H9 (cell line): ENCODE data around the gene KCNIP4. TPM values are rescaled to one million over a fixed set of nuclear protein-coding genes. Genes with fewer than 3 reads are reported as not detected.

Experiments
- DNase-seq: peaks from one replicate; pipeline ENCODE4 v3.0.0-alpha.2; 2017
- H2AFZ ChIP-seq: one replicate; pipeline ENCODE4 v1.6.1; 2013; ENCODE audit warnings: mild to moderate bottlenecking, low read length, control low read depth, moderate library complexity
- H2AK5ac ChIP-seq: 2 replicates; pipeline ENCODE4 v1.6.1; 2013; ENCODE audit warnings: low read length, control low read depth, mixed read lengths; ENCODE audit not compliant: insufficient read length
- H2BK120ac ChIP-seq: one replicate; pipeline ENCODE4 v1.6.1; 2013; ENCODE audit warnings: low read depth, mild to moderate bottlenecking, low read length, control low read depth, inconsistent platforms; ENCODE audit not compliant: poor library complexity, severe bottlenecking
- H2BK12ac ChIP-seq: 2 replicates; pipeline ENCODE4 v1.6.1; 2013; ENCODE audit warnings: low read length, control low read depth, mixed read lengths, low read depth; ENCODE audit not compliant: insufficient read length
- H2BK15ac ChIP-seq: 2 replicates; pipeline ENCODE4 v1.6.1; 2013; ENCODE audit warnings: low read depth, low read length, control low read depth
- H2BK20ac ChIP-seq: one replicate; pipeline ENCODE4 v1.6.1; 2013; ENCODE audit warnings: low read depth, mild to moderate bottlenecking, low read length, control low read depth, inconsistent platforms; ENCODE audit not compliant: poor library complexity, severe bottlenecking
- H2BK5ac ChIP-seq: 2 replicates; pipeline ENCODE4 v1.6.1; 2013; ENCODE audit warnings: low read length, control low read depth, mixed read lengths; ENCODE audit not compliant: insufficient read length
- H3K14ac ChIP-seq: 2 replicates; pipeline ENCODE4 v1.6.1; 2013; ENCODE audit warnings: low read length, control low read depth; ENCODE audit not compliant: insufficient read depth
- H3K18ac ChIP-seq: 2 replicates; pipeline ENCODE4 v1.6.1; 2013; ENCODE audit warnings: low read depth, mild to moderate bottlenecking, mixed read lengths, low read length, control low read depth; ENCODE audit not compliant: insufficient read length
- H3K23ac ChIP-seq: 2 replicates; pipeline ENCODE4 v1.6.1; 2013; ENCODE audit warnings: low read length, control low read depth, mixed read lengths, low read depth; ENCODE audit not compliant: insufficient read length
- H3K23me2 ChIP-seq: 2 replicates; pipeline ENCODE4 v1.6.1; 2013; ENCODE audit warnings: low read depth, mild to moderate bottlenecking, mixed read lengths, low read length, control low read depth; ENCODE audit not compliant: insufficient read length, poor library complexity, severe bottlenecking
- H3K27ac ChIP-seq: 2 replicates; pipeline ENCODE4 v1.5.1; 2013; ENCODE audit warnings: low read length, control low read depth, mixed read lengths, low read depth; ENCODE audit not compliant: insufficient read length
- H3K27me3 ChIP-seq: 2 replicates; pipeline ENCODE4 v1.6.1; 2013; ENCODE audit warnings: low read length, control low read depth, inconsistent platforms; ENCODE audit not compliant: insufficient read depth
- H3K4ac ChIP-seq: 2 replicates; pipeline ENCODE4 v1.6.1; 2013; ENCODE audit warnings: low read depth, mild to moderate bottlenecking, control low read depth, inconsistent platforms, low read length, moderate library complexity
- H3K4me1 ChIP-seq: 2 replicates; pipeline ENCODE4 v1.6.1; 2013; ENCODE audit warnings: low read length, control low read depth, inconsistent platforms; ENCODE audit not compliant: insufficient read depth
- H3K4me2 ChIP-seq: 2 replicates; pipeline ENCODE4 v1.6.1; 2013; ENCODE audit warnings: low read length, control low read depth, mixed read lengths; ENCODE audit not compliant: insufficient read length, insufficient read depth
- H3K56ac ChIP-seq: 2 replicates; pipeline ENCODE4 v1.6.1; 2013; ENCODE audit warnings: low read depth, mild to moderate bottlenecking, mixed read lengths, low read length, control low read depth; ENCODE audit not compliant: insufficient read length
- H3K79me1 ChIP-seq: 2 replicates; pipeline ENCODE4 v1.6.1; 2013; ENCODE audit warnings: low read depth, mild to moderate bottlenecking, moderate library complexity, low read length, control low read depth, inconsistent platforms; ENCODE audit not compliant: insufficient read depth, poor library complexity, severe bottlenecking
- H3K79me2 ChIP-seq: 2 replicates; pipeline ENCODE4 v1.6.1; 2013; ENCODE audit warnings: low read length, control low read depth, inconsistent platforms; ENCODE audit not compliant: insufficient read depth
- H3K9ac ChIP-seq: 2 replicates; pipeline ENCODE4 v1.6.1; 2013; ENCODE audit warnings: low read length, control low read depth, mixed read lengths; ENCODE audit not compliant: insufficient read length; ENCODE audit errors: extremely low read depth
- H3K9me3 ChIP-seq: one replicate; pipeline ENCODE4 v1.6.1; 2013; ENCODE audit warnings: low read depth, low read length, inconsistent platforms; ENCODE audit not compliant: control insufficient read depth
- H3T11ph ChIP-seq: one replicate; pipeline ENCODE4 v1.6.1; 2013; ENCODE audit warnings: mild to moderate bottlenecking, low read length, control low read depth, inconsistent platforms
- H4K20me1 ChIP-seq: one replicate; pipeline ENCODE4 v1.6.1; 2013; ENCODE audit not compliant: control insufficient read depth, insufficient read length, insufficient read depth
- H4K5ac ChIP-seq: 2 replicates; pipeline ENCODE4 v1.6.1; 2013; ENCODE audit warnings: low read depth, mild to moderate bottlenecking, mixed read lengths, low read length, control low read depth; ENCODE audit not compliant: insufficient read length
- H4K8ac ChIP-seq: replicated peaks from 2 replicates; pipeline ENCODE4 v1.6.1; 2013; ENCODE audit warnings: low read length, control low read depth, mixed read lengths, low read depth; ENCODE audit not compliant: insufficient read length
- H4K91ac ChIP-seq: 2 replicates; pipeline ENCODE4 v1.6.1; 2013; ENCODE audit warnings: low read depth, mild to moderate bottlenecking, moderate library complexity, mixed read lengths, low read length, control low read depth; ENCODE audit not compliant: insufficient read length
- H3K27ac Mint-ChIP-seq, 3 experiments: 2 replicates in 2 of 3; 3 replicates in 1 of 3; pipeline ENCODE4 v1.8.0; 2020 to 2021; ENCODE audit warnings: mixed read lengths in 3 of 3, mild to moderate bottlenecking in 1 of 3, moderate library complexity in 1 of 3
- H3K27me3 Mint-ChIP-seq: 2 replicates; pipeline ENCODE4 v1.8.0; 2021; ENCODE audit warnings: low read depth, mild to moderate bottlenecking, moderate library complexity, mixed read lengths
- H3K36me3 Mint-ChIP-seq, 3 experiments: 2 replicates in 2 of 3; 3 replicates in 1 of 3; pipeline ENCODE4 v1.8.0; 2020 to 2021; ENCODE audit warnings: low read depth in 3 of 3, mixed read lengths in 3 of 3; ENCODE audit not compliant: insufficient read depth in 1 of 3
- H3K4me1 Mint-ChIP-seq, 2 experiments: 2 replicates each; pipeline ENCODE4 v1.8.0; 2020; ENCODE audit warnings: mixed read lengths in 2 of 2
- H3K4me3 Mint-ChIP-seq, 2 experiments: 2 replicates in 1 of 2; 3 replicates in 1 of 2; pipeline ENCODE4 v1.8.0; 2020 to 2021; ENCODE audit warnings: mild to moderate bottlenecking in 2 of 2, mixed read lengths in 2 of 2, moderate library complexity in 1 of 2
- H3K9me3 Mint-ChIP-seq, 2 experiments: 2 replicates in 1 of 2; 3 replicates in 1 of 2; pipeline ENCODE4 v1.8.0; 2020; ENCODE audit warnings: mild to moderate bottlenecking in 2 of 2, mixed read lengths in 2 of 2, moderate library complexity in 1 of 2
- WGBS: extraction: QIAGEN DNeasy Blood & Tissue Kit; methylation state at CpG from one replicate; pipeline ENCODE4 v1.1.7; 2013; ENCODE audit warnings: missing lambda C conversion rate, low lambda C conversion rate, mixed read lengths; ENCODE audit not compliant: insufficient read length; ENCODE audit errors: extremely low coverage; 5-methylcytosine and 5-hydroxymethylcytosine counted together
- total RNA-seq: library from RNA; stranded (reverse); gene quantifications from 2 replicates; pipeline ENCODE4 v1.2.1, GENCODE V29; 2021
- TF ChIP-seq, protein P1 (sequence below): fragments of 200-600 bp; sonication (generic); conservative IDR thresholded peaks from 3 replicates; pipeline ENCODE4 v1.8.0; 2021; ENCODE audit warnings: antibody characterized with exemption, mild to moderate bottlenecking

KCNIP4 gene
- total RNA-seq, 1 experiment from 2014 or later: not detected

DNA sequence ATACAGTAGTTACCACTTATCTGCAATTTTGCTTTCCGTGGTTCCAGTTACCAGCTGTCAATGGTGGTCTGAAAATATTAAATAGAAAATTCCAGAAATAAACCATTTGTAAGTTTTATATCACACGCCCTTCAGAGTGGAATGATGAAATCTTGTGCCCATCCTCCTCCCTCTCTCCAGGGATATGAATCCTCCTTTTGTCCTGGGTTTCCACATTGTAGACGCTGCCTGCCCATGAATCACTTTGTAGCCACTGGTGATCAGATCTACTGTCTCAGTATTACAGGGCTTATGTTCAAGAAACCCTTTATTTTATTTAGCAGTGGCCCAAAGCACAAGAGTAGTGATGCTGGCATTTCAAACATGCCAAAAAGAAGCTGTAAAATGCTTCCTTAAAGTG, 198.6 kb downstream of the KCNIP4 start:
- DNase-seq: no peak
- no peak overlapping the region for H2BK120ac ChIP-seq
- no peak overlapping the region for H4K8ac ChIP-seq
- Mint-ChIP-seq H3K4me3 (no peak overlapping the region), H3K27ac (no peak overlapping the region), H3K27me3 (no peaks in the 10 kb centered on the region), H3K36me3 (no peaks in the 10 kb centered on the region), H3K4me1 (peaks cover 20 to 24% of the 10 kb centered on the region in 2 experiments), H3K9me3 (no peaks in the 10 kb centered on the region)
- no peak overlapping the region for H4K91ac ChIP-seq
- H2BK5ac ChIP-seq: no peak overlapping the region
- H3T11ph ChIP-seq: no peak overlapping the region
- H2BK20ac ChIP-seq: no peak overlapping the region
- H4K5ac ChIP-seq: no peak overlapping the region
- H3K23me2 ChIP-seq: no peaks in the 10 kb centered on the region
- H2AFZ ChIP-seq: no peak overlapping the region
- no peak overlapping the region for H3K9ac ChIP-seq
- no CpG with 5 or more reads among the region's 3 CpGs for WGBS
- H3K23ac ChIP-seq: no peak overlapping the region
- H4K20me1 ChIP-seq: no peaks in the 10 kb centered on the region
- no peak overlapping the region for H2BK15ac ChIP-seq
- no peaks in the 10 kb centered on the region for H3K9me3 ChIP-seq
- H2AK5ac ChIP-seq: no peak overlapping the region
- no peak overlapping the region for H3K14ac ChIP-seq
- H3K56ac ChIP-seq: no peak overlapping the region
- TF ChIP-seq, protein P1, sequence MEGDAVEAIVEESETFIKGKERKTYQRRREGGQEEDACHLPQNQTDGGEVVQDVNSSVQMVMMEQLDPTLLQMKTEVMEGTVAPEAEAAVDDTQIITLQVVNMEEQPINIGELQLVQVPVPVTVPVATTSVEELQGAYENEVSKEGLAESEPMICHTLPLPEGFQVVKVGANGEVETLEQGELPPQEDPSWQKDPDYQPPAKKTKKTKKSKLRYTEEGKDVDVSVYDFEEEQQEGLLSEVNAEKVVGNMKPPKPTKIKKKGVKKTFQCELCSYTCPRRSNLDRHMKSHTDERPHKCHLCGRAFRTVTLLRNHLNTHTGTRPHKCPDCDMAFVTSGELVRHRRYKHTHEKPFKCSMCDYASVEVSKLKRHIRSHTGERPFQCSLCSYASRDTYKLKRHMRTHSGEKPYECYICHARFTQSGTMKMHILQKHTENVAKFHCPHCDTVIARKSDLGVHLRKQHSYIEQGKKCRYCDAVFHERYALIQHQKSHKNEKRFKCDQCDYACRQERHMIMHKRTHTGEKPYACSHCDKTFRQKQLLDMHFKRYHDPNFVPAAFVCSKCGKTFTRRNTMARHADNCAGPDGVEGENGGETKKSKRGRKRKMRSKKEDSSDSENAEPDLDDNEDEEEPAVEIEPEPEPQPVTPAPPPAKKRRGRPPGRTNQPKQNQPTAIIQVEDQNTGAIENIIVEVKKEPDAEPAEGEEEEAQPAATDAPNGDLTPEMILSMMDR: no peak
- no peak overlapping the region for H3K4me2 ChIP-seq
- H3K4me1 ChIP-seq: no peaks in the 10 kb centered on the region; the same call in 1 of the 2 replicates
- H3K18ac ChIP-seq: no peak overlapping the region
- H3K27ac ChIP-seq: no peak overlapping the region
- H3K27me3 ChIP-seq: no peaks in the 10 kb centered on the region
- no peak overlapping the region for H3K4ac ChIP-seq
- H2BK12ac ChIP-seq: no peak overlapping the region
- no peaks in the 10 kb centered on the region for H3K79me1 ChIP-seq
- H3K79me2 ChIP-seq: no peaks in the 10 kb centered on the region
